Activated T-helper 1 cell treated with anti-CD3 and anti-CD28 coated beads, Interleukin-12 subunit alpha, Interleukin-12 subunit beta, Interleukin-2, Interleukin-4 antibody, amounts not matched to agents 30 ng/mL and 10 ng/mL and 1 ng/mL, durations not matched to agents 14 hours and 24 hours and 36 hours (primary cell): ENCODE data around the gene SH2B2. TPM values are rescaled to one million over a fixed set of nuclear protein-coding genes. Genes with fewer than 3 reads are reported as not detected.
A peak's percentile ranks its signal among the peaks of the same experiment; 100 is the strongest.
"Not testable (repeated sequence)": the region's sequence is repeated elsewhere in the genome, so short reads cannot be mapped to it uniquely, and the experiment has no call there.

Experiments used
- DNase-seq: peaks from one replicate; pipeline ENCODE4 v3.0.0; 2021; ENCODE audit warnings: low spot score
- H3K27ac Mint-ChIP-seq: one replicate; pipeline ENCODE4 v1.8.0; 2021; ENCODE audit warnings: mild to moderate bottlenecking, mixed read lengths
- H3K27me3 Mint-ChIP-seq: one replicate; pipeline ENCODE4 v1.8.0; 2022; ENCODE audit warnings: mild to moderate bottlenecking, moderate library complexity, mixed read lengths; ENCODE audit not compliant: insufficient read depth
- H3K36me3 Mint-ChIP-seq: one replicate; pipeline ENCODE4 v1.8.0; 2021; ENCODE audit warnings: low read depth, mixed read lengths
- H3K4me1 Mint-ChIP-seq: one replicate; pipeline ENCODE4 v1.8.0; 2021; ENCODE audit warnings: low read depth, mixed read lengths
- H3K4me3 Mint-ChIP-seq: one replicate; pipeline ENCODE4 v1.8.0; 2021; ENCODE audit warnings: mild to moderate bottlenecking, moderate library complexity, mixed read lengths
- H3K9me3 Mint-ChIP-seq: one replicate; pipeline ENCODE4 v1.8.0; 2021; ENCODE audit warnings: mixed read lengths
- intact Hi-C: fragments of 100-400 bp; cut with micrococcal nuclease; formaldehyde crosslinking; loops from one replicate; pipeline ENCODE4 v1.15.1; 2024
- total RNA-seq: library from RNA; stranded (reverse); gene quantifications from 2 replicates; pipeline ENCODE4 v1.2.3, GENCODE V29; 2022

Gene SH2B2
- total RNA-seq, 1 donor from 2014 or later, result 2.6 TPM

- no peak overlapping the region for H3K4me3 Mint-ChIP-seq
- DNase-seq, result no peak
- peaks cover 9% of the 10 kb centered on the region for H3K4me1 Mint-ChIP-seq
- peaks cover 4% of the 10 kb centered on the region for H3K27me3 Mint-ChIP-seq
- intact Hi-C loops, result no loop called here
- H3K36me3 Mint-ChIP-seq, result no peaks in the 10 kb centered on the region
- H3K27ac Mint-ChIP-seq, result no peak overlapping the region
- no peaks in the 10 kb centered on the region for H3K9me3 Mint-ChIP-seq
Observed at GRCh38 chr7:102295346-102296178, 8.9 kb downstream of the SH2B2 start.

- H3K4me3 Mint-ChIP-seq, result no peak overlapping the region
- no peak overlapping the region for H3K27ac Mint-ChIP-seq
- intact Hi-C loops, result no loop called here
- DNase-seq, result no peak
- H3K4me1 Mint-ChIP-seq, result peaks cover 9% of the 10 kb centered on the region
- peaks cover 4% of the 10 kb centered on the region for H3K27me3 Mint-ChIP-seq
- no peaks in the 10 kb centered on the region for H3K9me3 Mint-ChIP-seq
- no peaks in the 10 kb centered on the region for H3K36me3 Mint-ChIP-seq
Observed at GRCh38 chr7:102296179-102296438, 9.4 kb downstream of the SH2B2 start.

- intact Hi-C loops, result no loop called here
- H3K36me3 Mint-ChIP-seq, result no peaks in the 10 kb centered on the region
- H3K27ac Mint-ChIP-seq, result no peak overlapping the region
- H3K9me3 Mint-ChIP-seq, result no peaks in the 10 kb centered on the region
- H3K4me3 Mint-ChIP-seq, result no peak overlapping the region
- H3K27me3 Mint-ChIP-seq, result peaks cover 4% of the 10 kb centered on the region
- no peak for DNase-seq
- H3K4me1 Mint-ChIP-seq, result peaks cover 6% of the 10 kb centered on the region
Observed at GRCh38 chr7:102296514-102296913, 9.8 kb downstream of the SH2B2 start.

- H3K9me3 Mint-ChIP-seq, result no peaks in the 10 kb centered on the region
- H3K27ac Mint-ChIP-seq, result no peak overlapping the region
- H3K36me3 Mint-ChIP-seq, result no peaks in the 10 kb centered on the region
- intact Hi-C loops, result no loop called here
- no peak for DNase-seq
- no peaks in the 10 kb centered on the region for H3K27me3 Mint-ChIP-seq
- no peaks in the 10 kb centered on the region for H3K4me1 Mint-ChIP-seq
- no peak overlapping the region for H3K4me3 Mint-ChIP-seq
Observed at GRCh38 chr7:102297487-102298218, 11.0 kb downstream of the SH2B2 start.

GRCh38 chr7:102300643-102301221, 14.1 kb downstream of the SH2B2 start:
- no peak for DNase-seq
- H3K27ac Mint-ChIP-seq, result no peak overlapping the region
- H3K4me3 Mint-ChIP-seq, result no peak overlapping the region
- no peaks in the 10 kb centered on the region for H3K4me1 Mint-ChIP-seq
- H3K9me3 Mint-ChIP-seq, result no peaks in the 10 kb centered on the region
- no peaks in the 10 kb centered on the region for H3K27me3 Mint-ChIP-seq
- intact Hi-C loops, result no loop called here
- H3K36me3 Mint-ChIP-seq, result no peaks in the 10 kb centered on the region

GRCh38 chr7:102301367-102301766, 14.7 kb downstream of the SH2B2 start:
- intact Hi-C loops, H3K4me1 Mint-ChIP-seq, H3K9me3 Mint-ChIP-seq, H3K36me3 Mint-ChIP-seq, H3K27ac Mint-ChIP-seq, H3K4me3 Mint-ChIP-seq, H3K27me3 Mint-ChIP-seq, DNase-seq: not testable (repeated sequence)

- H3K4me3 Mint-ChIP-seq, result no peak overlapping the region
- DNase-seq, result no peak
- H3K4me1 Mint-ChIP-seq, result no peaks in the 10 kb centered on the region
- H3K27ac Mint-ChIP-seq, result no peak overlapping the region
- intact Hi-C loops, result no loop called here
- H3K9me3 Mint-ChIP-seq, result no peaks in the 10 kb centered on the region
- H3K36me3 Mint-ChIP-seq, result no peaks in the 10 kb centered on the region
- no peaks in the 10 kb centered on the region for H3K27me3 Mint-ChIP-seq
Observed at GRCh38 chr7:102302025-102302424, 15.4 kb downstream of the SH2B2 start.

GRCh38 chr7:102303669-102304422, 17.2 kb downstream of the SH2B2 start:
- intact Hi-C loops, result no loop called here
- DNase-seq, result no peak
- Mint-ChIP-seq H3K27ac (no peak overlapping the region), H3K36me3 (no peaks in the 10 kb centered on the region), H3K27me3 (no peaks in the 10 kb centered on the region), H3K4me3 (no peak overlapping the region), H3K9me3 (no peaks in the 10 kb centered on the region), H3K4me1 (no peaks in the 10 kb centered on the region)

GRCh38 chr7:102304668-102305067, 18.0 kb downstream of the SH2B2 start:
- Mint-ChIP-seq H3K4me3 (no peak overlapping the region), H3K27me3 (no peaks in the 10 kb centered on the region), H3K4me1 (no peaks in the 10 kb centered on the region), H3K9me3 (no peaks in the 10 kb centered on the region), H3K27ac (no peak overlapping the region), H3K36me3 (no peaks in the 10 kb centered on the region)
- intact Hi-C loops, result no loop called here
- no peak for DNase-seq

GRCh38 chr7:102305414-102306268, 19.0 kb downstream of the SH2B2 start:
- no peaks in the 10 kb centered on the region for H3K4me1 Mint-ChIP-seq
- H3K27me3 Mint-ChIP-seq, result no peaks in the 10 kb centered on the region
- no peak overlapping the region for H3K4me3 Mint-ChIP-seq
- DNase-seq, result no peak
- no peak overlapping the region for H3K27ac Mint-ChIP-seq
- no peaks in the 10 kb centered on the region for H3K36me3 Mint-ChIP-seq
- H3K9me3 Mint-ChIP-seq, result no peaks in the 10 kb centered on the region
- intact Hi-C loops, result no loop called here

GRCh38 chr7:102306916-102307677, 20.4 kb downstream of the SH2B2 start:
- intact Hi-C loops, result no loop called here
- H3K9me3 Mint-ChIP-seq, result no peaks in the 10 kb centered on the region
- H3K36me3 Mint-ChIP-seq, result no peaks in the 10 kb centered on the region
- no peaks in the 10 kb centered on the region for H3K4me1 Mint-ChIP-seq
- peak; percentile 28 for DNase-seq
- no peaks in the 10 kb centered on the region for H3K27me3 Mint-ChIP-seq
- H3K27ac Mint-ChIP-seq, result peak overlapping the region; percentile 34
- peak overlapping the region; percentile 19 for H3K4me3 Mint-ChIP-seq

GRCh38 chr7:102310414-102310815, 23.7 kb downstream of the SH2B2 start:
- no peak for DNase-seq
- no peak overlapping the region for H3K4me3 Mint-ChIP-seq
- intact Hi-C loops, result no loop called here
- H3K9me3 Mint-ChIP-seq, result no peaks in the 10 kb centered on the region
- H3K27me3 Mint-ChIP-seq, result no peaks in the 10 kb centered on the region
- no peak overlapping the region for H3K27ac Mint-ChIP-seq
- H3K36me3 Mint-ChIP-seq, result no peaks in the 10 kb centered on the region
- H3K4me1 Mint-ChIP-seq, result no peaks in the 10 kb centered on the region
